ENCODE measurements around the gene ACSS2. TPM values are rescaled to one million over a fixed set of nuclear protein-coding genes. Genes with fewer than 3 reads are reported as not detected.

The ACSS2 gene
- total RNA-seq, 1 donor from 2014 or later: 53.2 TPM

DNA sequence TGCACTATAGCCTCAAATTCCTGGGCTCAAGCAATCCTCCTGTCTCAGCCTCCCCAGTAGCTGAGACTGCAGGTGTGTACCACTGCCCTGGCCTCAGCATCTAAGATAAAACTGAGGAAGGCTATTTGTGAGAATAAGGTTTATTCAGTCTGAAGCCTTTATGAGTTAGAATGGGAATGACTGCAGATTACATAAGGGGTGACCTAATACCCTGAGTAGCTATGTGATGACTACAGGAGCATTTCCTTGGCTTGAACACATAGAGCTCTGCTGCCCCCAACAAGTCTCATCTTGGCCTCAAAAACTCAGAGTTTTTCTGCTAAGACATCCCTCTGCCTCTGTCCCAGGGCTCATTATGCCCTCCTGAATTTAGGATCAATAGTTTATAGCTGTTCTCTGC is 71.6 kb downstream of the ACSS2 start:
- no peak for DNase-seq (ENCODE audit: low spot score)
- Mint-ChIP-seq H3K27me3 (ENCODE audit: unreplicated experiment) (peaks cover 4% of the 10 kb centered on the region), H3K9me3 (ENCODE audit: unreplicated experiment) (no peaks in the 10 kb centered on the region), H3K36me3 (ENCODE audit: low read depth, unreplicated experiment) (peaks cover 11% of the 10 kb centered on the region), H3K4me3 (ENCODE audit: unreplicated experiment) (no peak overlapping the region), H3K4me1 (ENCODE audit: unreplicated experiment) (peaks cover 6% of the 10 kb centered on the region), H3K27ac (ENCODE audit: unreplicated experiment) (no peak overlapping the region)
- TF ChIP-seq, protein P1, sequence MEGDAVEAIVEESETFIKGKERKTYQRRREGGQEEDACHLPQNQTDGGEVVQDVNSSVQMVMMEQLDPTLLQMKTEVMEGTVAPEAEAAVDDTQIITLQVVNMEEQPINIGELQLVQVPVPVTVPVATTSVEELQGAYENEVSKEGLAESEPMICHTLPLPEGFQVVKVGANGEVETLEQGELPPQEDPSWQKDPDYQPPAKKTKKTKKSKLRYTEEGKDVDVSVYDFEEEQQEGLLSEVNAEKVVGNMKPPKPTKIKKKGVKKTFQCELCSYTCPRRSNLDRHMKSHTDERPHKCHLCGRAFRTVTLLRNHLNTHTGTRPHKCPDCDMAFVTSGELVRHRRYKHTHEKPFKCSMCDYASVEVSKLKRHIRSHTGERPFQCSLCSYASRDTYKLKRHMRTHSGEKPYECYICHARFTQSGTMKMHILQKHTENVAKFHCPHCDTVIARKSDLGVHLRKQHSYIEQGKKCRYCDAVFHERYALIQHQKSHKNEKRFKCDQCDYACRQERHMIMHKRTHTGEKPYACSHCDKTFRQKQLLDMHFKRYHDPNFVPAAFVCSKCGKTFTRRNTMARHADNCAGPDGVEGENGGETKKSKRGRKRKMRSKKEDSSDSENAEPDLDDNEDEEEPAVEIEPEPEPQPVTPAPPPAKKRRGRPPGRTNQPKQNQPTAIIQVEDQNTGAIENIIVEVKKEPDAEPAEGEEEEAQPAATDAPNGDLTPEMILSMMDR (IDR thresholded peaks at IDR 0.05; ENCODE audit: unreplicated experiment): no peak

DNA sequence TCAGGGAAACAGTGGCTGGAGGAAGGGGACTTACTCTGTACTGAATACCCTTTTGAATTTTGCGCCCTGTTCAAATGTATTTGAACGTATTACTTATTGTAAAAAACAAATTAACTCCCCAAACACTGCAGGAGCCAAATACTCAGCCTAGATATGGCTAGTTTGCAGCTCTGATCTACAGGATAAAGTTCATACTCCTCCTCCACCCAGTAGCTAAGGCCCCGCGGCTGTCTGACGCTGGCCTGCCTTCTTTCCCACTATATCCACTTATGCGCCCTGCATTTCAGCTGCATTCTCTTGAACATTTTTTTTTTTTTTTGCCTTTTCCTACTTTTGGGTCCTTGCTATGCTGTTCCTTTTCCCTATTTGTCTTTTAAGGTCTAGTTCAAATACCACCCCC is 72.7 kb downstream of the ACSS2 start:
- H3K27ac Mint-ChIP-seq (ENCODE audit: unreplicated experiment): no peak overlapping the region
- TF ChIP-seq, protein P1 (IDR thresholded peaks at IDR 0.05; ENCODE audit: unreplicated experiment): no peak
- peaks cover 4% of the 10 kb centered on the region for H3K27me3 Mint-ChIP-seq (ENCODE audit: unreplicated experiment)
- no peak for DNase-seq (ENCODE audit: low spot score)
- H3K4me1 Mint-ChIP-seq (ENCODE audit: unreplicated experiment): peaks cover 11% of the 10 kb centered on the region
- no peaks in the 10 kb centered on the region for H3K9me3 Mint-ChIP-seq (ENCODE audit: unreplicated experiment)
- peaks cover 11% of the 10 kb centered on the region for H3K36me3 Mint-ChIP-seq (ENCODE audit: low read depth, unreplicated experiment)
- no peak overlapping the region for H3K4me3 Mint-ChIP-seq (ENCODE audit: unreplicated experiment)

DNA sequence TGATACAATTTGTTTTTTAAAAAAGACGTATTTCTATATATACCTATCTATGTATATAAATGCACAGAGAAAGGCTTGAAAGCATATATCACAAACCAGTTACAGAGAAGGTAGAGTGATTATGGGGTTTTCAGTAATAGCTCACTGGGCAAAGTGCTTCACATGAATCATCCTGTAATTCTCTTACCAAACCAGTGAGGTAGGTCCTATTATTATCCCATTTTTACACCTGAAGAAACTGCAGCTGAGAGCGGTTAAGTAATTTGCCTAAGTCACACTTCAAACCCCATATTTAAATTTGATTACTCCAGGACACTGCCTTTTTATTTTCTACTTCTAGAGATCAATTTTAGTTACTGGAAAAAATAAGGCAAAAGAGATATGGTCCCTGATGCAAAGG is 74.8 kb downstream of the ACSS2 start:
- Mint-ChIP-seq H3K9me3 (ENCODE audit: unreplicated experiment) (no peaks in the 10 kb centered on the region), H3K27me3 (ENCODE audit: unreplicated experiment) (no peaks in the 10 kb centered on the region), H3K36me3 (ENCODE audit: low read depth, unreplicated experiment) (peaks cover 6% of the 10 kb centered on the region), H3K4me1 (ENCODE audit: unreplicated experiment) (peaks cover 21% of the 10 kb centered on the region), H3K4me3 (ENCODE audit: unreplicated experiment) (no peak overlapping the region), H3K27ac (ENCODE audit: unreplicated experiment) (no peak overlapping the region)
- TF ChIP-seq, protein P1 (IDR thresholded peaks at IDR 0.05; ENCODE audit: unreplicated experiment): no peak
- DNase-seq (ENCODE audit: low spot score): no peak

DNA sequence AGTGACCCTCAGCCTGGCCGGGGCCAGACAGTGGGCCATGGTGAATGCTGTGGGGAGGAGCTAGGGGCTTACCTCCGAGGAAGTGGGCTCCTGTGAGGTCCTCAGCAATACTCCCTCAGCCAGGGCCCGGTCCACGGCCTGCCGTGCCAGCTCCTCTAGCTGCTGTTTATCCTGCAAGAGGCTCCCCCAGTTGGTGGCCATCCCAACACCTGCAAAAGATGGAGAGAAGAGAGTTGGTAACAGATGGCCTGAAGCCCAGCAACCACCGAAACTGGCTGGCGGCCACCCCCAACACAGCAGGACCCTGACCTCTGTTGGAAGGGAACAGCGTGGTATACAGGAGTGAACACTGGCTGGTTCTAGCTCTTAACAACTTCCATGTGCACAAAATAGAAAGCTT is 75.2 kb downstream of the ACSS2 start:
- Mint-ChIP-seq H3K36me3 (ENCODE audit: low read depth, unreplicated experiment) (peaks cover 8% of the 10 kb centered on the region), H3K27ac (ENCODE audit: unreplicated experiment) (no peak overlapping the region), H3K9me3 (ENCODE audit: unreplicated experiment) (no peaks in the 10 kb centered on the region), H3K4me1 (ENCODE audit: unreplicated experiment) (peaks cover 25% of the 10 kb centered on the region), H3K4me3 (ENCODE audit: unreplicated experiment) (no peak overlapping the region), H3K27me3 (ENCODE audit: unreplicated experiment) (peaks cover 2% of the 10 kb centered on the region)
- DNase-seq (ENCODE audit: low spot score): no peak
- TF ChIP-seq, protein P1 (IDR thresholded peaks at IDR 0.05; ENCODE audit: unreplicated experiment): no peak

DNA sequence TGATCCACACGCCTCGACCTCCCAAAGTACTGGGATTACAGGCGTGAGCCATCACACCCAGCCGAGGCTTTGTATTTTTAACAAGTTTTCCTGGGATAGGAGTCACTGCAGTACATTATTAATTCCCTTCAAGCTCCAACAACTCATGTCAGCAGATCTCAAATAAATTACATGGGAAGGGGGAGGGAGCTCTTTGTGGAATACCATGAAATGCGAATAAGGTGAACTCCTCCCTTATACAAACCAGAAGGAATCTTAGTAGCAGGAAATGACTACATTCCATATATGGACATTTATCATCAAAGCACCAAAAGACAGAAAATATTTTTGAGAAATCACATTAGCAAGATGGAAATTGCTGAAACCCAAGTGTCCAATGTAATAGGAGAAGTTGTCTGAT is 76.3 kb downstream of the ACSS2 start:
- DNase-seq (ENCODE audit: low spot score): no peak
- TF ChIP-seq, protein P1 (IDR thresholded peaks at IDR 0.05; ENCODE audit: unreplicated experiment): no peak
- H3K36me3 Mint-ChIP-seq (ENCODE audit: low read depth, unreplicated experiment): peaks cover 8% of the 10 kb centered on the region
- no peaks in the 10 kb centered on the region for H3K9me3 Mint-ChIP-seq (ENCODE audit: unreplicated experiment)
- peaks cover 27% of the 10 kb centered on the region for H3K4me1 Mint-ChIP-seq (ENCODE audit: unreplicated experiment)
- H3K27ac Mint-ChIP-seq (ENCODE audit: unreplicated experiment): no peak overlapping the region
- no peak overlapping the region for H3K4me3 Mint-ChIP-seq (ENCODE audit: unreplicated experiment)
- H3K27me3 Mint-ChIP-seq (ENCODE audit: unreplicated experiment): peaks cover 2% of the 10 kb centered on the region
